NCI-H1436 treated with DMSO at 0.1 percent for 48 hours (cell line): ENCODE measurements around the gene UNC119B.
"Not testable (repeated sequence)": the region's sequence is repeated elsewhere in the genome, so short reads cannot be mapped to it uniquely, and the experiment has no call there.

Source experiments
- DNase-seq: peaks from one replicate; lab custom pipeline; 2025; lab: John Stamatoyannopoulos, UW

The UNC119B gene

GRCh38 chr12:120719496-120720233 lies 9.4 kb downstream of the UNC119B start:
- DNase-seq = no peak

- no peak for DNase-seq
These were observed 10.2 kb downstream of the UNC119B start for GRCh38 chr12:120720234-120720986.

GRCh38 chr12:120720987-120721801 lies 10.9 kb downstream of the UNC119B start:
- no peak for DNase-seq

GRCh38 chr12:120721866-120722265 lies 11.6 kb downstream of the UNC119B start:
- no peak for DNase-seq

GRCh38 chr12:120722784-120723183 lies 12.5 kb downstream of the UNC119B start:
- DNase-seq = no peak

GRCh38 chr12:120724720-120725119 lies 14.5 kb downstream of the UNC119B start:
- DNase-seq = no peak

- no peak for DNase-seq
These were observed 14.9 kb downstream of the UNC119B start for GRCh38 chr12:120725151-120725658.

- peak; percentile 7 for DNase-seq
These were observed 15.6 kb downstream of the UNC119B start, which contains the start of gene ACADS for GRCh38 chr12:120725659-120726509. ACADS (plus strand) TSS chr12:120725826; CDS start chr12:120725886, 60 bp downstream.

GRCh38 chr12:120726510-120726793 lies 16.2 kb downstream of the UNC119B start:
- DNase-seq = no peak

GRCh38 chr12:120726961-120727360 lies 16.7 kb downstream of the UNC119B start:
- no peak for DNase-seq

- not testable (repeated sequence) for DNase-seq
These were observed 21.9 kb downstream of the UNC119B start for GRCh38 chr12:120732198-120732597.

- DNase-seq = no peak
These were observed 23.3 kb downstream of the UNC119B start for GRCh38 chr12:120733574-120733973.

- no peak for DNase-seq
These were observed 24.0 kb downstream of the UNC119B start for GRCh38 chr12:120734210-120734609.

- no peak for DNase-seq
These were observed 24.9 kb downstream of the UNC119B start for GRCh38 chr12:120735181-120735580.

GRCh38 chr12:120736404-120737331 lies 26.4 kb downstream of the UNC119B start:
- no peak for DNase-seq

GRCh38 chr12:120737557-120738251 lies 27.4 kb downstream of the UNC119B start:
- no peak for DNase-seq

GRCh38 chr12:120738252-120739030 lies 28.2 kb downstream of the UNC119B start:
- DNase-seq = no peak

- no peak for DNase-seq
These were observed 28.9 kb downstream of the UNC119B start for GRCh38 chr12:120739031-120739762.
